HK-2 (cell line): ENCODE data around the gene NISCH.

Experiments
- DNase-seq: peaks from one replicate; pipeline ENCODE4 v3.0.0-alpha.2; 2018; ENCODE audit not compliant: unreplicated experiment

The NISCH gene

DNA sequence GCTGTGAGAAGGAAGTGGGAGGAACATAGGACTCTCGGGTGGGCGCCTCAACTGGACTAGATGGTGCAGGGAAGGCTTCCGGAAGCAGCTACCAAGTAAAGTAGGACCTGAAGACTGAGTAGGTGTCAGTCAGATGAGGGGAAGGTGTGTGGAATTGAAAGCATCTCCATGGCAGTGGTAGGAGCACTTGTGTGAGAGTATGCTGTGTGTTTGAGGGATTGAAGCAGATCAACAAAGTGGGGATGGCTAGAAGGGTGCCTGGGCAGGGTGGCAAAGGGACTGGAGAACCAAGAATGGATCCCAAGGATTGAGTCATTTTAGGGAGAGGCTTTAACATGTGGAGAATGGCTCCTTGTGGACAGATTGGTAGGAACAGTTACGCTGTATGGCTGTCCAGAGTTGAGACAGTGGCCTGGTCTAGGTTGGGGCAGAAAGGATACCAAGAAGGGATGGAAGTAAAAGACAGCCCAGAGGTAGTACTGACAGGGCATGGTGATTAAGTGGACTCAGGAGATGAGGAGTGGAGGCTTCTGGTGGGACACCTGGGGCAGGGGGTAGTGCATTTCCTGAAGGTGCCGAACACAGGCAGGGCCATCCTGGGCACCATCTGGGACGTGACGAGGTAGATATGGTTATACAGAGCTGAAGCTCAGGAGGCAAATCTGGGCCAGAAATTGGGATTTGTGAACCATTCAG, 82.5 kb downstream of the NISCH start:
- no peak for DNase-seq

DNA sequence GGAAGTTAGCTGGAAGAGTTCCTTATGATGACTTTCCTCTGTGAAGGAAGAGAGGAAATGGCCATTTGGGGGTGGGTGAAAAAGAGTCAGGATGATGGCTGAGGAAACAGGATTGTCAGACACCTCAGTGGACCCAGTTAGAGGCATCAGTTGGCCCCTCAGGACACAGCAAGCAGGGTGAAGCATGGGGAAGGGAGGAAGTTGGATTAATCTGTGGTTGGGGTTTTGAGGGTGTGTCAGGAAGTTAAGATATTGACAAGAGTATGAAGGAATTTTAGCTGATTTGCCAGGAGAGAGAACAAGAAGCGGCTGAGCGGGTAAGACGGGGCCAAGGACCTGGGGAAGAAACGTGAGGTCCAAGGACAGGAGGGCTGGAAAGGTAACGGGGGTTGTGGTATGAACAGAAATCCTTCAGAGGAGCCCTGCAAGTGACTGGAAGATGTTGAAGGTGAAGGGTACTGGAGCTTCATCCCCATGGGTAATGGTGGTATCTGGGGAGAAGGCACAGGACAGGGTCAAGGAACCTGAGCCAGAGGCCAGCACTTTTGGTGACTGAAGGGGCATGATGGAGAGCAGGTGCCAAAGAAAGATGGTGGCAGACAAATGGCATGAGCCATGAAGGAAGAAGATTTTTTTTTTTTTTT, 83.7 kb downstream of the NISCH start:
- DNase-seq, result no peak

DNA sequence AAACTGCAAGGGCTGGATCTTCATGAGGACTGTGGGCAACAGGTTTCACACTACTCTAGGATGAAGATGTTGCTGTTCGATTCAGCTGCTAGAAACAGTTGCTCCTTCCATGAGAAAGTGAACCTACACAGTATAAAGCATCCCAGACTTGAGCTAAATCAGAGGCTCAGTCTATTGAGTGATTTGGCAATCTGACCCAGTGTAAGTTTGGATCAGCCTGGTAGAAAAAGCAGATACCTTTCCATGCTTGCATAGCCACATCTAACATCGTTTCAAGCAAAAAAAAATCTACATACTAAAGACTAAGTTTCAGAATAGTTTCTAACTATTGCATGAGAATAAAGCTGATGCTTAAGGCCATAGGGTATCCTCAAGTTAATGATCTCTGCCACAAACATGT, 85.6 kb downstream of the NISCH start:
- no peak for DNase-seq
